Liver (tissue), 9 donors: ENCODE results near the gene AHDC1. TPM values are rescaled to one million over a fixed set of nuclear protein-coding genes. Genes with fewer than 3 reads are reported as not detected.

ENCODE experiments used
- DNase-seq: peaks from one replicate; pipeline ENCODE4 v3.0.0-alpha.2; 2017; ENCODE audit warnings: low spot score
- H3K27ac ChIP-seq, 2 donors: one replicate each; pipeline ENCODE4 v1.7.0; 2013; ENCODE audit warnings: inconsistent platforms in 2 of 2, low read length in 2 of 2, control low read depth in 1 of 2, low read depth in 1 of 2, mild to moderate bottlenecking in 1 of 2
- H3K27me3 ChIP-seq, 4 donors: one replicate each; pipeline versions ENCODE4 v1.6.1 to v1.7.0; 2013; ENCODE audit warnings: low read length in 3 of 4, inconsistent platforms in 1 of 4, mild to moderate bottlenecking in 1 of 4, moderate library complexity in 1 of 4; ENCODE audit not compliant: control insufficient read depth in 4 of 4, insufficient read depth in 4 of 4
- H3K36me3 ChIP-seq, 4 donors: one replicate each; pipeline versions ENCODE4 v1.6.1 to v1.7.0; 2013; ENCODE audit warnings: low read length in 3 of 4, mild to moderate bottlenecking in 3 of 4, low read depth in 1 of 4, moderate library complexity in 1 of 4; ENCODE audit not compliant: control insufficient read depth in 4 of 4, insufficient read depth in 3 of 4
- H3K4me1 ChIP-seq, 4 donors: one replicate each; pipeline versions ENCODE4 v1.6.1 to v1.7.0; 2013; ENCODE audit warnings: low read length in 3 of 4, mild to moderate bottlenecking in 3 of 4, moderate library complexity in 1 of 4; ENCODE audit not compliant: control insufficient read depth in 4 of 4, insufficient read depth in 4 of 4
- H3K4me3 ChIP-seq, 3 donors: one replicate each; pipeline versions ENCODE4 v1.6.1 to v1.7.0; 2013; ENCODE audit warnings: low read length in 3 of 3, control low read depth in 1 of 3, low read depth in 1 of 3, mild to moderate bottlenecking in 1 of 3
- H3K9ac ChIP-seq, 2 donors: one replicate each; pipeline ENCODE4 v1.7.0; 2013; ENCODE audit warnings: low read length in 2 of 2, mild to moderate bottlenecking in 2 of 2, moderate library complexity in 2 of 2, control low read depth in 1 of 2, low read depth in 1 of 2
- H3K9me3 ChIP-seq, 4 donors: one replicate each; pipeline versions ENCODE4 v1.6.1 to v1.7.0; 2013; ENCODE audit warnings: low read length in 3 of 4; ENCODE audit not compliant: control insufficient read depth in 4 of 4
- ATF3 ChIP-seq: IDR thresholded peaks from 2 replicates; pipeline ENCODE4 v1.6.1; 2016; ENCODE audit warnings: antibody characterized with exemption
- CTCF ChIP-seq: fragments of 150-350 bp; IDR thresholded peaks from 2 replicates; pipeline ENCODE4 v1.5.1; 2017; ENCODE audit warnings: improper control_type of control experiment, low read depth, low read length; ENCODE audit not compliant: missing input control
- EGR1 ChIP-seq, 2 donors: IDR thresholded peaks; 2 replicates each; pipeline ENCODE4 v1.6.1; 2016 to 2018; ENCODE audit warnings: antibody characterized with exemption in 2 of 2, low read depth in 2 of 2
- FOXA1 ChIP-seq: IDR thresholded peaks from 2 replicates; pipeline ENCODE4 v1.6.1; 2016; ENCODE audit warnings: antibody characterized with exemption
- FOXA2 ChIP-seq: IDR thresholded peaks from 2 replicates; pipeline ENCODE4 v1.6.1; 2016; ENCODE audit warnings: antibody characterized with exemption
- GABPA ChIP-seq, 2 donors: IDR thresholded peaks in 1 of 2; conservative IDR thresholded peaks in 1 of 2; 2 replicates each; pipeline ENCODE4 v1.6.1; 2016; ENCODE audit warnings: antibody characterized with exemption in 2 of 2, mild to moderate bottlenecking in 1 of 2, moderate library complexity in 1 of 2
- HNF4A ChIP-seq, 2 donors: conservative IDR thresholded peaks; 2 replicates each; pipeline ENCODE4 v1.6.1; 2016; ENCODE audit warnings: antibody characterized with exemption in 2 of 2, mild to moderate bottlenecking in 2 of 2
- HNF4G ChIP-seq: IDR thresholded peaks from 2 replicates; pipeline ENCODE4 v1.6.1; 2016; ENCODE audit warnings: antibody characterized with exemption
- JUND ChIP-seq, 2 donors: IDR thresholded peaks; 2 replicates each; pipeline ENCODE4 v1.6.1; 2016; ENCODE audit warnings: antibody characterized with exemption in 2 of 2
- MAX ChIP-seq: IDR thresholded peaks from 2 replicates; pipeline ENCODE4 v1.6.1; 2016; ENCODE audit warnings: antibody characterized with exemption
- NR2F2 ChIP-seq: IDR thresholded peaks from 2 replicates; pipeline ENCODE4 v1.6.1; 2016; ENCODE audit warnings: antibody characterized with exemption
- RAD21 ChIP-seq, 2 donors: IDR thresholded peaks; 2 replicates each; pipeline ENCODE4 v1.6.1; 2016; ENCODE audit warnings: antibody characterized with exemption in 2 of 2, mild to moderate bottlenecking in 2 of 2
- REST ChIP-seq: IDR thresholded peaks from 2 replicates; pipeline ENCODE4 v1.6.1; 2016; ENCODE audit warnings: antibody characterized with exemption, mild to moderate bottlenecking
- RXRA ChIP-seq, 2 donors: IDR thresholded peaks; 2 replicates each; pipeline ENCODE4 v1.6.1; 2017 to 2018; ENCODE audit warnings: antibody characterized with exemption in 2 of 2, mild to moderate bottlenecking in 1 of 2
- SP1 ChIP-seq: IDR thresholded peaks from 2 replicates; pipeline ENCODE4 v1.6.1; 2018; ENCODE audit warnings: antibody characterized with exemption, mild to moderate bottlenecking
- TAF1 ChIP-seq: conservative IDR thresholded peaks from 2 replicates; pipeline ENCODE4 v1.6.1; 2016; ENCODE audit warnings: antibody characterized with exemption, mild to moderate bottlenecking
- YY1 ChIP-seq: IDR thresholded peaks from 2 replicates; pipeline ENCODE4 v1.6.1; 2016; ENCODE audit warnings: antibody characterized with exemption, mild to moderate bottlenecking
- ZBTB33 ChIP-seq: IDR thresholded peaks from 2 replicates; pipeline ENCODE4 v1.6.1; 2016; ENCODE audit warnings: antibody characterized with exemption
- WGBS: extraction: QIAGEN DNeasy Blood & Tissue Kit; methylation state at CpG from one replicate; pipeline ENCODE4 v1.1.7; 2013; 5-methylcytosine and 5-hydroxymethylcytosine counted together
- polyA plus RNA-seq, 2 donors: library from polyadenylated mRNA; stranded (reverse) in 1 of 2; unstranded in 1 of 2; fragments of 200-250 nt in 1 of 2; fragments of >200 nt in 1 of 2; fragmentation: Nextera tagmentation in 1 of 2; extraction: Ambion mirVana in 1 of 2; gene quantifications; one replicate each; pipeline versions ENCODE4 v1.2.1 to v1.2.3, GENCODE V29; 2013 to 2015
- total RNA-seq, 2 donors: library from RNA; depleted of rRNA; stranded (reverse); fragments of >200 nt; gene quantifications; one replicate each; pipeline ENCODE4 v1.2.3, GENCODE V29; 2014
- donor health status: healthy.
- donor health status: healthy.
- donor health status: healthy.
- donor health status: healthy.
- donor health status: healthy.

The AHDC1 gene
- total and polyA plus RNA-seq, 4 donors, result 2.4 to 6.5 (median 5.5) TPM

- TF ChIP-seq GABPA (IDR thresholded peaks at IDR 0.05 in 1 of 2, conservative IDR thresholded peaks at IDR 0.05 in 1 of 2) (no peak), CTCF (no peak), HNF4G (no peak), TAF1 (no peak), FOXA1 (no peak), REST (no peak), MAX (no peak), NR2F2 (no peak)
- Histone ChIP-seq H3K36me3 (no peaks in the 10 kb centered on the region), H3K27me3 (no peaks in the 10 kb centered on the region), H3K4me1 (peaks cover 0 to 19% (median under 1%) of the 10 kb centered on the region in 4 donors), H3K9me3 (no peaks in the 10 kb centered on the region), H3K27ac (no peak overlapping the region), H3K9ac (no peak overlapping the region), H3K4me3 (no peak overlapping the region)
- whole genome bisulfite sequencing, result 82% methylated on average over 6 of the region's 6 CpGs
- no peak for DNase-seq
These were observed 14.5 kb downstream of the AHDC1 start for GRCh38 chr1:27589441-27589840.

- Histone ChIP-seq H3K27ac (no peak overlapping the region), H3K9me3 (no peaks in the 10 kb centered on the region), H3K4me1 (peaks cover 0 to 16% (median 0%) of the 10 kb centered on the region in 4 donors), H3K36me3 (no peaks in the 10 kb centered on the region), H3K4me3 (no peak overlapping the region), H3K27me3 (no peaks in the 10 kb centered on the region), H3K9ac (no peak overlapping the region)
- 86% methylated on average over 12 of the region's 12 CpGs for WGBS
- DNase-seq, result no peak
- TF ChIP-seq ATF3, result no peak
- TF ChIP-seq SP1, result no peak
- TF ChIP-seq FOXA1, result no peak
- no peak for TF ChIP-seq CTCF
- TF ChIP-seq HNF4A (conservative IDR thresholded peaks at IDR 0.05), result no peak
- TF ChIP-seq MAX, result no peak
- no peak for TF ChIP-seq GABPA (IDR thresholded peaks at IDR 0.05 in 1 of 2, conservative IDR thresholded peaks at IDR 0.05 in 1 of 2)
- TF ChIP-seq YY1, result no peak
- no peak for TF ChIP-seq TAF1
- no peak for TF ChIP-seq ZBTB33
- TF ChIP-seq RAD21 (IDR thresholded peaks at IDR 0.05), result no peak
- TF ChIP-seq EGR1 (IDR thresholded peaks at IDR 0.05; ENCODE audit: low read depth in 2 of 2), result no peak
- no peak for TF ChIP-seq JUND (IDR thresholded peaks at IDR 0.05)
- TF ChIP-seq NR2F2, result no peak
- TF ChIP-seq FOXA2, result no peak
- no peak for TF ChIP-seq HNF4G
- TF ChIP-seq RXRA (IDR thresholded peaks at IDR 0.05), result no peak
These were observed 15.4 kb downstream of the AHDC1 start for GRCh38 chr1:27588256-27589232.
